H1 (cell line): ENCODE data around the gene CACNG6.
"Not testable (repeated sequence)": the region's sequence is repeated elsewhere in the genome, so short reads cannot be mapped to it uniquely, and the experiment has no call there.

Source experiments
- RAD21 ChIP-seq, 2 experiments: IDR thresholded peaks in 1 of 2; conservative IDR thresholded peaks in 1 of 2; 2 replicates each; pipeline ENCODE4 v1.6.1; 2011; ENCODE audit warnings: low read depth in 2 of 2, low read length in 2 of 2, improper control_type of control experiment in 1 of 2, inconsistent platforms in 1 of 2, mild to moderate bottlenecking in 1 of 2, moderate library complexity in 1 of 2
- SIN3A ChIP-seq, 2 experiments: IDR thresholded peaks in 1 of 2; conservative IDR thresholded peaks in 1 of 2; 2 replicates each; pipeline ENCODE4 v1.6.1; 2011 to 2012; ENCODE audit warnings: low read length in 2 of 2, improper control_type of control experiment in 1 of 2, low read depth in 1 of 2, mild to moderate bottlenecking in 1 of 2
- YY1 ChIP-seq: IDR thresholded peaks from 2 replicates; pipeline ENCODE4 v1.6.1; 2011; ENCODE audit warnings: low read depth, mild to moderate bottlenecking, low read length
- TF ChIP-seq, protein P1 (sequence below), 3 experiments: IDR thresholded peaks; 1 replicate in 2 of 3; 2 replicates in 1 of 3; pipeline versions ENCODE4 v1.5.1 to v1.6.1; 2011; ENCODE audit warnings: low read length in 3 of 3, mild to moderate bottlenecking in 3 of 3, inconsistent platforms in 2 of 3, low read depth in 1 of 3, moderate library complexity in 1 of 3; ENCODE audit not compliant: insufficient read depth in 1 of 3; ENCODE audit errors: control extremely low read depth in 1 of 3

DNA sequence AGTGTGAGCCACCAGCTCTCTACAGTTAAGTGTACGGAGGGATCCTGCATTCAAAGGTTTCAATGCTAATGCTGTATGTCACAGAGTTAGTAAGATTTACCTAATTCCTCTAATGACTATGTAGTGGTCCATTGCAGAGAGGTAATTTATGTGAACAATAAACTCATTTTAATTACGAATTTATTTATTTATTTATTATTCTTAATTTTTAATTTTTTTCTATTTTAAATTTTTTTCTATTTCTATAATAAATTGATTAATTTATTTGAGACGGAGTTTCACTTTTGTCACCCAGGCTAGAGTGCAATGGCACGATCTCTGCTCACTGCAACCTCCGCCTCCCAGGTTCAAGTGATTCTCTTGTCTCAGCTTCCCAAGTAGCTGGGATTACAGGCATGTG, 42.8 kb upstream of the CACNG6 start:
- not testable (repeated sequence) for TF ChIP-seq RAD21 (IDR thresholded peaks at IDR 0.05 in 1 of 2, conservative IDR thresholded peaks at IDR 0.05 in 1 of 2; ENCODE audit: low read depth in 2 of 2, low read length in 2 of 2); YY1; SIN3A (conservative IDR thresholded peaks at IDR 0.05 in 1 of 2, IDR thresholded peaks at IDR 0.05 in 1 of 2; ENCODE audit: low read depth in 1 of 2, low read length in 2 of 2)
- TF ChIP-seq, protein P1, sequence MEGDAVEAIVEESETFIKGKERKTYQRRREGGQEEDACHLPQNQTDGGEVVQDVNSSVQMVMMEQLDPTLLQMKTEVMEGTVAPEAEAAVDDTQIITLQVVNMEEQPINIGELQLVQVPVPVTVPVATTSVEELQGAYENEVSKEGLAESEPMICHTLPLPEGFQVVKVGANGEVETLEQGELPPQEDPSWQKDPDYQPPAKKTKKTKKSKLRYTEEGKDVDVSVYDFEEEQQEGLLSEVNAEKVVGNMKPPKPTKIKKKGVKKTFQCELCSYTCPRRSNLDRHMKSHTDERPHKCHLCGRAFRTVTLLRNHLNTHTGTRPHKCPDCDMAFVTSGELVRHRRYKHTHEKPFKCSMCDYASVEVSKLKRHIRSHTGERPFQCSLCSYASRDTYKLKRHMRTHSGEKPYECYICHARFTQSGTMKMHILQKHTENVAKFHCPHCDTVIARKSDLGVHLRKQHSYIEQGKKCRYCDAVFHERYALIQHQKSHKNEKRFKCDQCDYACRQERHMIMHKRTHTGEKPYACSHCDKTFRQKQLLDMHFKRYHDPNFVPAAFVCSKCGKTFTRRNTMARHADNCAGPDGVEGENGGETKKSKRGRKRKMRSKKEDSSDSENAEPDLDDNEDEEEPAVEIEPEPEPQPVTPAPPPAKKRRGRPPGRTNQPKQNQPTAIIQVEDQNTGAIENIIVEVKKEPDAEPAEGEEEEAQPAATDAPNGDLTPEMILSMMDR (IDR thresholded peaks at IDR 0.05; ENCODE audit: control extremely low read depth in 1 of 3, insufficient read depth in 1 of 3, low read depth in 1 of 3, low read length in 3 of 3), result not testable (repeated sequence)
